OCI-LY3 (cell line): ENCODE data around the gene RPL14.

ENCODE experiments used
- H2AFZ ChIP-seq: fragments of 200-600, 300-600 bp; shearing (Covaris generic); 2 replicates; pipeline ENCODE4 v1.6.0; 2014; ENCODE audit warnings: antibody characterized with exemption, low read depth, low read length
- H3K27ac ChIP-seq: fragments of 200-600, 300-600 bp; sonication (generic); 2 replicates; pipeline ENCODE4 v1.5.1; 2014; ENCODE audit warnings: mild to moderate bottlenecking, low read length, moderate library complexity, mixed read lengths
- H3K27me3 ChIP-seq: fragments of 200-600, 300-600 bp; sonication (generic); 2 replicates; pipeline ENCODE4 v1.6.1; 2014; ENCODE audit warnings: low read depth, low read length, mixed read lengths
- H3K36me3 ChIP-seq: fragments of 200-600, 300-600 bp; sonication (generic); replicated peaks from 2 replicates; pipeline ENCODE3; 2014; ENCODE audit warnings: low read depth, low read length, mixed read lengths
- H3K4me1 ChIP-seq: fragments of 300-600, 200-600 bp; sonication (generic); 2 replicates; pipeline ENCODE4 v1.6.1; 2014; ENCODE audit warnings: low read length, mixed read lengths
- H3K4me2 ChIP-seq: fragments of 200-600, 300-600 bp; sonication (generic); 2 replicates; pipeline ENCODE4 v1.6.1; 2014; ENCODE audit warnings: low read length, mixed read lengths
- H3K4me3 ChIP-seq: fragments of 300-600, 200-600 bp; sonication (generic); 2 replicates; pipeline ENCODE4 v1.5.1; 2014; ENCODE audit warnings: antibody characterized with exemption, mild to moderate bottlenecking, low read length, moderate library complexity
- H3K79me2 ChIP-seq: fragments of 300-600, 200-600 bp; shearing (Covaris generic); 2 replicates; pipeline ENCODE4 v1.6.1; 2014; ENCODE audit warnings: mild to moderate bottlenecking, low read length, mixed read lengths
- H3K9ac ChIP-seq: fragments of 300-600, 200-600 bp; shearing (Covaris generic); 2 replicates; pipeline ENCODE4 v1.6.0; 2014; ENCODE audit warnings: mild to moderate bottlenecking, low read length, moderate library complexity
- H3K9me3 ChIP-seq: fragments of 200-600, 300-600 bp; shearing (Covaris generic); 2 replicates; pipeline ENCODE4 v1.6.1; 2014; ENCODE audit warnings: low read length, mixed read lengths; ENCODE audit not compliant: insufficient read depth
- H4K20me1 ChIP-seq: fragments of 200-600, 300-600 bp; sonication (generic); 2 replicates; pipeline ENCODE4 v1.6.1; 2016; ENCODE audit warnings: low read length, mixed read lengths; ENCODE audit not compliant: insufficient read depth
- EZH2phosphoT487 ChIP-seq: fragments of 200-600 bp; shearing (Covaris generic); IDR thresholded peaks from 2 replicates; pipeline ENCODE4 v1.6.1; 2018; ENCODE audit warnings: antibody characterized with exemption, mixed run types, low read depth
- TF ChIP-seq, protein P1 (sequence below): fragments of 200-600, 300-600 bp; sonication (generic); IDR thresholded peaks from 2 replicates; pipeline ENCODE4 v1.5.1; 2014; ENCODE audit warnings: antibody characterized with exemption, low read length, low read depth

RPL14 gene

DNA sequence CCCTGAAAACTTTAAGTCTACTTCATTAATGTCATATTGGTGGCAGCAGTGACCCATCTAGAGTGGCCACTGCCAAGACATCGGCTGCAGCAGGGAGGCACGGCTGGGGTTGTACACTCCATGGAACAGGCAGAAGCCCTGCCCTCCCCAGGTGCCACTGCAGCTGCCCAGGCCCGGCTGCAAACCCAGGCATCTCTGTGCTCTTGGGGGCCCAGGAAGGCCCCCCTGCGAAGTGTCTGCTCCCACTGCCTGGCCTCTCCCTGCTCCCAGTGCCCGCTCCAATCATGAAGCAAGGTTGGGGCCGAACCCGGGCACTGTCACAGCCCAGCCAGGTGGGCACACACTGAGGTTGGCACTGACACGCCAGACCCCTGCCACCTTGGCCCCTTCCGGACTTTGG, 12.1 kb upstream of the RPL14 start:
- Histone ChIP-seq H3K27ac (no peak overlapping the region), H3K36me3 (no peaks in the 10 kb centered on the region), H3K9ac (no peak overlapping the region), H3K9me3 (no peaks in the 10 kb centered on the region), H3K4me1 (no peaks in the 10 kb centered on the region), H3K27me3 (no peaks in the 10 kb centered on the region), H3K4me3 (no peak overlapping the region), H2AFZ (no peak overlapping the region), H3K79me2 (no peaks in the 10 kb centered on the region), H4K20me1 (no peaks in the 10 kb centered on the region), H3K4me2 (no peak overlapping the region)
- no peak for TF ChIP-seq EZH2phosphoT487
- TF ChIP-seq, protein P1, sequence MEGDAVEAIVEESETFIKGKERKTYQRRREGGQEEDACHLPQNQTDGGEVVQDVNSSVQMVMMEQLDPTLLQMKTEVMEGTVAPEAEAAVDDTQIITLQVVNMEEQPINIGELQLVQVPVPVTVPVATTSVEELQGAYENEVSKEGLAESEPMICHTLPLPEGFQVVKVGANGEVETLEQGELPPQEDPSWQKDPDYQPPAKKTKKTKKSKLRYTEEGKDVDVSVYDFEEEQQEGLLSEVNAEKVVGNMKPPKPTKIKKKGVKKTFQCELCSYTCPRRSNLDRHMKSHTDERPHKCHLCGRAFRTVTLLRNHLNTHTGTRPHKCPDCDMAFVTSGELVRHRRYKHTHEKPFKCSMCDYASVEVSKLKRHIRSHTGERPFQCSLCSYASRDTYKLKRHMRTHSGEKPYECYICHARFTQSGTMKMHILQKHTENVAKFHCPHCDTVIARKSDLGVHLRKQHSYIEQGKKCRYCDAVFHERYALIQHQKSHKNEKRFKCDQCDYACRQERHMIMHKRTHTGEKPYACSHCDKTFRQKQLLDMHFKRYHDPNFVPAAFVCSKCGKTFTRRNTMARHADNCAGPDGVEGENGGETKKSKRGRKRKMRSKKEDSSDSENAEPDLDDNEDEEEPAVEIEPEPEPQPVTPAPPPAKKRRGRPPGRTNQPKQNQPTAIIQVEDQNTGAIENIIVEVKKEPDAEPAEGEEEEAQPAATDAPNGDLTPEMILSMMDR, result no peak

- TF ChIP-seq, protein P1, result no peak
- TF ChIP-seq EZH2phosphoT487, result no peak
- no peak overlapping the region for H3K4me3 ChIP-seq
- no peak overlapping the region for H3K9ac ChIP-seq
- H3K27me3 ChIP-seq, result no peaks in the 10 kb centered on the region
- no peaks in the 10 kb centered on the region for H3K36me3 ChIP-seq
- no peaks in the 10 kb centered on the region for H3K79me2 ChIP-seq
- H4K20me1 ChIP-seq, result no peaks in the 10 kb centered on the region
- no peaks in the 10 kb centered on the region for H3K9me3 ChIP-seq
- H3K4me1 ChIP-seq, result no peaks in the 10 kb centered on the region
- no peak overlapping the region for H3K4me2 ChIP-seq
- no peak overlapping the region for H3K27ac ChIP-seq
- no peak overlapping the region for H2AFZ ChIP-seq
Observed at GRCh38 chr3:40445880-40446279, 11.3 kb upstream of the RPL14 start.

- Histone ChIP-seq H3K27me3 (no peaks in the 10 kb centered on the region), H3K36me3 (no peaks in the 10 kb centered on the region), H3K4me2 (no peak overlapping the region), H3K9me3 (no peaks in the 10 kb centered on the region), H3K4me3 (no peak overlapping the region), H3K79me2 (no peaks in the 10 kb centered on the region), H4K20me1 (no peaks in the 10 kb centered on the region), H3K9ac (no peak overlapping the region), H3K4me1 (peaks cover 13% of the 10 kb centered on the region), H2AFZ (no peak overlapping the region), H3K27ac (no peak overlapping the region)
- TF ChIP-seq, protein P1, result no peak
- TF ChIP-seq EZH2phosphoT487, result no peak
Observed at GRCh38 chr3:40450438-40450837, 6.7 kb upstream of the RPL14 start.

GRCh38 chr3:40451551-40451950, 5.6 kb upstream of the RPL14 start:
- H3K4me2 ChIP-seq, result no peak overlapping the region; the same call in 1 of the 2 replicates
- no peak for TF ChIP-seq EZH2phosphoT487
- TF ChIP-seq, protein P1, result no peak
- H3K4me3 ChIP-seq, result no peak overlapping the region
- peaks cover 1% of the 10 kb centered on the region; the same call in 1 of the 2 replicates for H3K79me2 ChIP-seq
- H3K4me1 ChIP-seq, result peaks cover 18% of the 10 kb centered on the region
- H3K36me3 ChIP-seq, result no peaks in the 10 kb centered on the region
- no peaks in the 10 kb centered on the region for H3K27me3 ChIP-seq
- H3K27ac ChIP-seq, result no peak overlapping the region
- no peaks in the 10 kb centered on the region for H3K9me3 ChIP-seq
- no peak overlapping the region for H3K9ac ChIP-seq
- H4K20me1 ChIP-seq, result no peaks in the 10 kb centered on the region
- H2AFZ ChIP-seq, result no peak overlapping the region
